H1 (cell line): ENCODE data around the gene SLC6A17. TPM values are rescaled to one million over a fixed set of nuclear protein-coding genes. Genes with fewer than 3 reads are reported as not detected.

ENCODE experiments used
- ATF3 ChIP-seq: IDR thresholded peaks from 2 replicates; pipeline ENCODE4 v1.6.1; 2011; ENCODE audit warnings: low read depth, mild to moderate bottlenecking, low read length; ENCODE audit not compliant: insufficient read depth
- BRCA1 ChIP-seq: IDR thresholded peaks from 2 replicates; pipeline ENCODE4 v1.6.1; 2012; ENCODE audit warnings: low read depth, low read length, improper control_type of control experiment
- CHD7 ChIP-seq: fragments of 300-600 bp; sonication (generic); IDR thresholded peaks from 2 replicates; pipeline ENCODE4 v1.7.1; 2012; ENCODE audit warnings: low read length, moderate library complexity, mild to moderate bottlenecking, inconsistent platforms; ENCODE audit not compliant: insufficient replicate concordance
- CTBP2 ChIP-seq: IDR thresholded peaks from 2 replicates; pipeline ENCODE4 v1.7.0; 2011; ENCODE audit warnings: borderline replicate concordance, mild to moderate bottlenecking, moderate library complexity, mixed read lengths, low read length; ENCODE audit not compliant: insufficient read depth, insufficient read length
- GTF2F1 ChIP-seq: IDR thresholded peaks from 2 replicates; pipeline ENCODE4 v1.6.1; 2012; ENCODE audit warnings: low read depth, low read length, improper control_type of control experiment, borderline replicate concordance
- KDM1A ChIP-seq: fragments of 200-600, 300-600 bp; sonication (generic); IDR thresholded peaks from 2 replicates; pipeline ENCODE4 v1.7.1; 2016; ENCODE audit warnings: mild to moderate bottlenecking, low read length, borderline replicate concordance
- NRF1 ChIP-seq: IDR thresholded peaks from 2 replicates; pipeline ENCODE4 v1.6.1; 2011; ENCODE audit warnings: mild to moderate bottlenecking, low read depth, low read length, improper control_type of control experiment
- POU5F1 ChIP-seq: IDR thresholded peaks from 2 replicates; pipeline ENCODE4 v1.6.1; 2011; ENCODE audit warnings: low read depth, mild to moderate bottlenecking, low read length, moderate library complexity
- SP2 ChIP-seq: IDR thresholded peaks from 2 replicates; pipeline ENCODE4 v1.6.1; 2012; ENCODE audit warnings: mild to moderate bottlenecking, low read length, inconsistent platforms
- polyA plus RNA-seq, 7 experiments: library from polyadenylated mRNA; depleted of rRNA in 3 of 7; stranded (reverse) in 5 of 7; unstranded in 2 of 7; fragments of >200 nt in 5 of 7; fragments of 200-250 nt in 2 of 7; gene quantifications; 1 replicate in 5 of 7; 2 replicates in 1 of 7; 4 replicates in 1 of 7; pipeline versions ENCODE4 v1.2.1 to v1.2.3, GENCODE V29; 2011 to 2013; ENCODE audit warnings: missing spikeins in 2 of 7, mixed read lengths in 2 of 7
- total RNA-seq: library from RNA; stranded (reverse); fragmentation: NEBNext Ultra II Directional; extraction: Animal tissue kit (Norgen Biotek cat#: 25700); gene quantifications from 2 replicates; pipeline ENCODE4 v1.2.1, GENCODE V29; 2021

SLC6A17 gene
- total and polyA plus RNA-seq, 2 of the 8 experiments (the other 6 are each of a cell fraction or from before 2014, with no cell fraction given) = 0.15 to 0.28 TPM

- no peak for TF ChIP-seq CHD7
- no peak for TF ChIP-seq BRCA1
- TF ChIP-seq POU5F1 = no peak
- no peak for TF ChIP-seq ATF3
- no peak for TF ChIP-seq SP2
- no peak for TF ChIP-seq CTBP2
- no peak for TF ChIP-seq GTF2F1
- no peak for TF ChIP-seq NRF1
- no peak for TF ChIP-seq KDM1A
Observed at GRCh38 chr1:110209715-110210603, 59.7 kb downstream of the SLC6A17 start, which contains the start of gene KCNC4 (continued).
